Measurements from ENCODE around the gene TTF2.

The TTF2 gene

GRCh38 chr1:117067533-117068370 lies 7.6 kb downstream of the TTF2 start:
- no peaks in the 10 kb centered on the region for H3K27me3 ChIP-seq (ENCODE audit: control insufficient read depth, insufficient read depth, low read length)
- H3K9me3 ChIP-seq (ENCODE audit: control insufficient read depth, insufficient read depth, low read depth, low read length) = no peaks in the 10 kb centered on the region
- H3K4me1 ChIP-seq (ENCODE audit: control insufficient read depth, insufficient read depth, low read length) = no peaks in the 10 kb centered on the region
- no peak overlapping the region for H3K9ac ChIP-seq (ENCODE audit: low read length)
- H3K4me3 ChIP-seq (ENCODE audit: low read depth, low read length) = no peak overlapping the region
- H3K27ac ChIP-seq (ENCODE audit: low read depth, low read length) = no peak overlapping the region
- peaks cover 66% of the 10 kb centered on the region for H3K36me3 ChIP-seq (ENCODE audit: control insufficient read depth, insufficient read depth, low read length)

GRCh38 chr1:117068580-117068979 lies 8.5 kb downstream of the TTF2 start:
- Histone ChIP-seq H3K9me3 (ENCODE audit: control insufficient read depth, insufficient read depth, low read depth, low read length) (no peaks in the 10 kb centered on the region), H3K27me3 (ENCODE audit: control insufficient read depth, insufficient read depth, low read length) (no peaks in the 10 kb centered on the region), H3K9ac (ENCODE audit: low read length) (no peak overlapping the region), H3K36me3 (ENCODE audit: control insufficient read depth, insufficient read depth, low read length) (peaks cover 61% of the 10 kb centered on the region), H3K4me1 (ENCODE audit: control insufficient read depth, insufficient read depth, low read length) (no peaks in the 10 kb centered on the region), H3K4me3 (ENCODE audit: low read depth, low read length) (no peak overlapping the region), H3K27ac (ENCODE audit: low read depth, low read length) (no peak overlapping the region)

GRCh38 chr1:117069220-117069844 lies 9.2 kb downstream of the TTF2 start:
- no peaks in the 10 kb centered on the region for H3K9me3 ChIP-seq (ENCODE audit: control insufficient read depth, insufficient read depth, low read depth, low read length)
- H3K27me3 ChIP-seq (ENCODE audit: control insufficient read depth, insufficient read depth, low read length) = no peaks in the 10 kb centered on the region
- no peak overlapping the region for H3K27ac ChIP-seq (ENCODE audit: low read depth, low read length)
- no peaks in the 10 kb centered on the region for H3K4me1 ChIP-seq (ENCODE audit: control insufficient read depth, insufficient read depth, low read length)
- peaks cover 64% of the 10 kb centered on the region for H3K36me3 ChIP-seq (ENCODE audit: control insufficient read depth, insufficient read depth, low read length)
- H3K4me3 ChIP-seq (ENCODE audit: low read depth, low read length) = no peak overlapping the region
- no peak overlapping the region for H3K9ac ChIP-seq (ENCODE audit: low read length)

DNA sequence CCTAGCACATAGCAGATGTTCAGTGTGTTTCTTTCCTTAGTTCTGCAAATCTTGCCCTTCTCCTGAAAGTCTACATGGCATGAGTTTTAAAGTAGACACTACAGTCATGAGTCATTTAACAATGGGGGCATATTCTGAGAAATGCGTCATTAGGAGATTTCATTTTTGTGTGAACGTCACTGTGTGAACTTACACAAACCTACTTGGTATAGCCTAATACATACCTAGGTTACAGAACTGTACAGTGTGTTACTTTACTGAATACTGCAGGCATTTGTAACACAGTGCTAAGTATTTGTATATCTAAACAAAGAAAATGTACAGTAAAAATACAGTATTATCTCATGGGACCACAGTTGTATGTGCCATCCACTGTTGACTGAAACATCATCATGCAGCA lies 10.0 kb downstream of the TTF2 start:
- no peaks in the 10 kb centered on the region for H3K27me3 ChIP-seq (ENCODE audit: control insufficient read depth, insufficient read depth, low read length)
- H3K36me3 ChIP-seq (ENCODE audit: control insufficient read depth, insufficient read depth, low read length) = peaks cover 66% of the 10 kb centered on the region
- H3K27ac ChIP-seq (ENCODE audit: low read depth, low read length) = no peak overlapping the region

DNA sequence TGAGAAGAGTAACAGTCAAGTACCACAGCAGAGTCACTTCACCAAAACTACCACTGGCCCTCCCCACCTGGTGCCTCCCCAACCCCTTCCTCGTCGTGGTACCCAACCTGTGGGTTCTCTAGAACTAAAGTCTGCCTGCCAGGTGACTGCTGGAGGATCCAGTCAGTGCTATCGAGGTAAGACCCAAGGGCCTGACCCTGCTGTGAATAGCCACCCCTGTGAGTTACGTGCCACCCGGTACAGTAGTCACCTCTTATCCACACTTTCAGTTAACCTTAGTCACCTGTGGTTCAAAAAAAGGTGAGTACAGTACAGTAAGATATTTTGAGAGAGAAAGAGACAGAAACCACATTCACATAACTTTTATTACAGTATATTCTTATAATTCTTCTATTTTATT lies 16.5 kb downstream of the TTF2 start:
- no peaks in the 10 kb centered on the region for H3K4me1 ChIP-seq (ENCODE audit: control insufficient read depth, insufficient read depth, low read length)
- no peaks in the 10 kb centered on the region for H3K9me3 ChIP-seq (ENCODE audit: control insufficient read depth, insufficient read depth, low read depth, low read length)
- H3K27me3 ChIP-seq (ENCODE audit: control insufficient read depth, insufficient read depth, low read length) = no peaks in the 10 kb centered on the region
- H3K4me3 ChIP-seq (ENCODE audit: low read depth, low read length) = no peak overlapping the region
- no peak overlapping the region for H3K27ac ChIP-seq (ENCODE audit: low read depth, low read length)
- no peak overlapping the region for H3K9ac ChIP-seq (ENCODE audit: low read length)
- peaks cover 88% of the 10 kb centered on the region for H3K36me3 ChIP-seq (ENCODE audit: control insufficient read depth, insufficient read depth, low read length)

More for the DNA sequence above, 10.0 kb downstream of the TTF2 start:
- Histone ChIP-seq H3K4me1 (ENCODE audit: control insufficient read depth, insufficient read depth, low read length) (no peaks in the 10 kb centered on the region), H3K9ac (ENCODE audit: low read length) (no peak overlapping the region), H3K9me3 (ENCODE audit: control insufficient read depth, insufficient read depth, low read depth, low read length) (no peaks in the 10 kb centered on the region), H3K4me3 (ENCODE audit: low read depth, low read length) (no peak overlapping the region)

DNA sequence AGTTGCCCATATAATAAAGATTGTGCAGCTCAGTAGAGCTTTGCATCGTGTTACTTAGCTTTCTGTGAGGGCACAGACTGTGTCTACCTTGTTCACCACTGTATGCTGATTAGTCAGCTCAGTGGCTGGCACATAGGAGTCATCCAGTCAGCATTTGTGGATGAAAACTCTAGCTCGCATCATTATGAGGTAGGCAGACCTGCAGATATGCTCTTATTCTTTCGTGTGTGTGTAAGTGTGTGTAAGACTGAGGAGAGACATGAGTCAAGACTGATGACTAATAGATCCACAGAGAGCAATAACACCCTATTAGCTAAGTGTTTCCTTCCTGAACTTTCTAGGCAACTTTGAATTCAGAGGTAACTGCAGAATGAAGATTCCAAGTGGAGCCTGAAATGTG lies 17.1 kb downstream of the TTF2 start:
- no peak overlapping the region for H3K4me3 ChIP-seq (ENCODE audit: low read depth, low read length)
- H3K27me3 ChIP-seq (ENCODE audit: control insufficient read depth, insufficient read depth, low read length) = no peaks in the 10 kb centered on the region
- peaks cover 91% of the 10 kb centered on the region for H3K36me3 ChIP-seq (ENCODE audit: control insufficient read depth, insufficient read depth, low read length)
- H3K9me3 ChIP-seq (ENCODE audit: control insufficient read depth, insufficient read depth, low read depth, low read length) = no peaks in the 10 kb centered on the region
- no peak overlapping the region for H3K9ac ChIP-seq (ENCODE audit: low read length)
- H3K27ac ChIP-seq (ENCODE audit: low read depth, low read length) = no peak overlapping the region
- no peaks in the 10 kb centered on the region for H3K4me1 ChIP-seq (ENCODE audit: control insufficient read depth, insufficient read depth, low read length)

DNA sequence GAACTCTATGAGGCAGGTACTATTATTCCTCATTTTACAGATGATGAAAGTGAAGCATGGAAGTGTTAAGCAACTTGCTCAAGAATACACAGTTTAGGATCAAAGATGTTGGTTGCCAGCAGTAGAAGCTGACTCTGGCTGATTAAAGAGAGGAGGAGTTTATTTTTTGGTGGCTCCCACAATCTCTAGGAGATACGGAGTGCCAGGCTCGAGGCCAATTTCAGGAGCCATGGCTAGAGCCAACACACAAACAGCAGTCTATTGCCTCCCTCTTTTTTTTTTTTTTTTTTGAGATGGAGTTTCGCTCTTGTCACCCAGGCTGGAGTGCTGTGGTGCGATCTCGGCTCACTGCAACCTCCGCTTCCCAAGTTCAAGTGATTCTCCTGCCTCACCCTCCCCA lies 19.6 kb downstream of the TTF2 start:
- Histone ChIP-seq H3K27ac (ENCODE audit: low read depth, low read length) (no peak overlapping the region), H3K4me1 (ENCODE audit: control insufficient read depth, insufficient read depth, low read length) (no peaks in the 10 kb centered on the region), H3K27me3 (ENCODE audit: control insufficient read depth, insufficient read depth, low read length) (no peaks in the 10 kb centered on the region), H3K4me3 (ENCODE audit: low read depth, low read length) (no peak overlapping the region), H3K9ac (ENCODE audit: low read length) (no peak overlapping the region), H3K36me3 (ENCODE audit: control insufficient read depth, insufficient read depth, low read length) (peaks cover 94% of the 10 kb centered on the region), H3K9me3 (ENCODE audit: control insufficient read depth, insufficient read depth, low read depth, low read length) (no peaks in the 10 kb centered on the region)

DNA sequence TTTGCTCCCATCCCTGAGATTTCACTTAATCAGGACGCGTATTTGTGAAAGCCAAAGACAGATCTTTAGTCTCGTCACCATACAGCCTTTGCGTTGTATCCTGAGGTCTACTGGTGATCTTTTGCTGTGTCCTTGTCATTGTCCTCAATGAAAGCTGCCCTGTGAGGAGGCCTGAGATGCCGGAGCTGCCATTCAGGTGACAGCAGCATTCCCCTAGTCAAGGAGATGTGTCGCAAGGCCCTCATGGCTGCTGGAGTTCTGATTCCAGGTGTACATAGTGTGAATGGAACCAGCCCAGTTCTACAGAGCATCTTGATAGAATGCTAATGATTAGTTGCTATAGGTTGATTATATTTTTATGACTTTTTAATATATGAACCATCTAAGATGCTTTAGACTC lies 24.1 kb downstream of the TTF2 start:
- Histone ChIP-seq H3K9ac (ENCODE audit: low read length) (no peak overlapping the region), H3K27ac (ENCODE audit: low read depth, low read length) (no peak overlapping the region), H3K4me3 (ENCODE audit: low read depth, low read length) (no peak overlapping the region), H3K9me3 (ENCODE audit: control insufficient read depth, insufficient read depth, low read depth, low read length) (no peaks in the 10 kb centered on the region), H3K27me3 (ENCODE audit: control insufficient read depth, insufficient read depth, low read length) (no peaks in the 10 kb centered on the region), H3K4me1 (ENCODE audit: control insufficient read depth, insufficient read depth, low read length) (no peaks in the 10 kb centered on the region), H3K36me3 (ENCODE audit: control insufficient read depth, insufficient read depth, low read length) (peaks cover 82% of the 10 kb centered on the region)

DNA sequence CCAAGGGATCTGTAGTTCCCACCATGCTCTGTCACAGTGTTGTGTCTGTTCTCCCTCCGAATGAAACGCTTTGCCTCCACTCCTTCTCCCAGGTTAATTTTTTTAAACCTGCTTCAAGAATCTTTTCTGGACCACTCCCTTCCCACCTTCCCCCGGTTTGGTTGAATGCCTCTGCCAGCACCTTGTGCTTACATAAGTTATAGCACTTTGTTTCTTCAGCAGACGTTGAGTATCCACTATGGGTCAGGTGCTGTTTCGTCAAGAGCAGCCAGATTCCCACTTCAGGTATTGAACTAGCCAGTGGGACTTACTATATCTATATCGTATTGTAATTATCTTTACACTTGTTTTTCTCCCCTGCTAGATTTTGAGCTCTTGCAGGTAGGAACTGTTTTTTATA lies 27.6 kb downstream of the TTF2 start:
- Histone ChIP-seq H3K36me3 (ENCODE audit: control insufficient read depth, insufficient read depth, low read length) (peaks cover 80% of the 10 kb centered on the region), H3K4me3 (ENCODE audit: low read depth, low read length) (no peak overlapping the region), H3K4me1 (ENCODE audit: control insufficient read depth, insufficient read depth, low read length) (peaks cover 6% of the 10 kb centered on the region; the same call in 1 of the 2 replicates), H3K9me3 (ENCODE audit: control insufficient read depth, insufficient read depth, low read depth, low read length) (no peaks in the 10 kb centered on the region), H3K27ac (ENCODE audit: low read depth, low read length) (no peak overlapping the region), H3K9ac (ENCODE audit: low read length) (no peak overlapping the region), H3K27me3 (ENCODE audit: control insufficient read depth, insufficient read depth, low read length) (no peaks in the 10 kb centered on the region)

DNA sequence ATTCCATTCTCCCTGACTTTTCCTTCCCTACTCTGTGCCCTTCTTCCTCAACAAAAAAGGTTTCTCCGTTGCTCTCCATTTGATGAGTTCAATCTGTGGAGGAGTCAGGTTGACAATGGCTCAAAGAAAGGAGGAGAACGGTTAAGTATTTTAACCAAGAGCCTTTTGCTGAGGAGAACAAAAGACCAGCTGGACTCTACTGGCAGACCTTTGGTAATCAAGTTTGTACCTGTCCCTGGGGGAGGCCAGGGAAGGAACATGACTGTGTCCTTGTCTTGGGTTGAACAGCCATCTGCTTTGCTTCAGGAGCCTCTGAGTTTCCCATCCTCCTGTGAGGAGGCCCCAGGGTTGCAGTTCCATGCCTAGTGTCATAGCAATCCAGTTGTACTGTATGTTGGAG lies 29.9 kb downstream of the TTF2 start:
- H3K4me1 ChIP-seq (ENCODE audit: control insufficient read depth, insufficient read depth, low read length) = peaks cover 22% of the 10 kb centered on the region
- H3K4me3 ChIP-seq (ENCODE audit: low read depth, low read length) = no peak overlapping the region
- no peak overlapping the region for H3K9ac ChIP-seq (ENCODE audit: low read length)
- H3K9me3 ChIP-seq (ENCODE audit: control insufficient read depth, insufficient read depth, low read depth, low read length) = no peaks in the 10 kb centered on the region
- no peaks in the 10 kb centered on the region for H3K27me3 ChIP-seq (ENCODE audit: control insufficient read depth, insufficient read depth, low read length)
- no peak overlapping the region for H3K27ac ChIP-seq (ENCODE audit: low read depth, low read length)
- H3K36me3 ChIP-seq (ENCODE audit: control insufficient read depth, insufficient read depth, low read length) = peaks cover 82% of the 10 kb centered on the region

DNA sequence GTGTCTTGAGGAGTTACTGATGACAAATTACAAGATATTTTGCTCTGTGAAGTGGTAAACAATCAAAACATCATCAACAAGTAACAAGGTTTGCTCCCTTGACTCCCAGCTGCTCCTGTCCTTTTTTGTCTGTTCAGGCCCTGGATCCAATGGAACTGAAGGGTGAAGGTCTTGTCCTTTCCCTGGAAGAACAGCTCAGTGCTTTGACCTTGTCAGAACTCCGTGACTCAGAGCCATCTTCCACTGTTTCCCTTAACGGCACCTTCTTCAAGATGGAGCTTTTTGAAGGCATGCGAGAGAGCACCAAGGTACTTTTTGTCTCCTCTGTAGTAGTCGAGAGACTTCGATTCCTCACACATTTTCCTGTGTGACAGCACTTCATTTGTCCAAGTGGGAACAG lies 32.5 kb downstream of the TTF2 start:
- peak overlapping the region; percentile 79 for H3K27ac ChIP-seq (ENCODE audit: low read depth, low read length)
- peak overlapping the region; percentile 52 for H3K9ac ChIP-seq (ENCODE audit: low read length)

More for the DNA sequence above, 32.5 kb downstream of the TTF2 start:
- Histone ChIP-seq H3K27me3 (ENCODE audit: control insufficient read depth, insufficient read depth, low read length) (no peaks in the 10 kb centered on the region), H3K4me1 (ENCODE audit: control insufficient read depth, insufficient read depth, low read length) (peaks cover 22% of the 10 kb centered on the region), H3K4me3 (ENCODE audit: low read depth, low read length) (no peak overlapping the region), H3K9me3 (ENCODE audit: control insufficient read depth, insufficient read depth, low read depth, low read length) (no peaks in the 10 kb centered on the region), H3K36me3 (ENCODE audit: control insufficient read depth, insufficient read depth, low read length) (peaks cover 92% of the 10 kb centered on the region)

All from HUES6 (cell line).